Fibroblast of mammary gland (primary cell): Measurements from ENCODE around the gene CMTM8.
"Not testable (repeated sequence)": the region's sequence is repeated elsewhere in the genome, so short reads cannot be mapped to it uniquely, and the experiment has no call there.

Experiments
- DNase-seq: peaks from one replicate; pipeline ENCODE4 v3.0.0-alpha.2; 2010; ENCODE audit warnings: low read depth
- H3K4me3 ChIP-seq: 2 replicates; pipeline ENCODE4 v1.5.1; 2011; ENCODE audit warnings: low read depth, mild to moderate bottlenecking, low read length, moderate library complexity; ENCODE audit not compliant: control insufficient read depth
- TF ChIP-seq, protein P1 (sequence below): conservative IDR thresholded peaks from 2 replicates; pipeline ENCODE4 v1.5.1; 2011; ENCODE audit warnings: low read depth, low read length, inconsistent platforms; ENCODE audit not compliant: control insufficient read depth, insufficient read depth

Gene CMTM8

GRCh38 chr3:32238453-32239306 is at the start of gene CMTM8:
Gene CMTM8, plus strand, starts transcription at chr3:32238680. Its CDS starts 293 bp downstream, at chr3:32238973.
- TF ChIP-seq, protein P1, sequence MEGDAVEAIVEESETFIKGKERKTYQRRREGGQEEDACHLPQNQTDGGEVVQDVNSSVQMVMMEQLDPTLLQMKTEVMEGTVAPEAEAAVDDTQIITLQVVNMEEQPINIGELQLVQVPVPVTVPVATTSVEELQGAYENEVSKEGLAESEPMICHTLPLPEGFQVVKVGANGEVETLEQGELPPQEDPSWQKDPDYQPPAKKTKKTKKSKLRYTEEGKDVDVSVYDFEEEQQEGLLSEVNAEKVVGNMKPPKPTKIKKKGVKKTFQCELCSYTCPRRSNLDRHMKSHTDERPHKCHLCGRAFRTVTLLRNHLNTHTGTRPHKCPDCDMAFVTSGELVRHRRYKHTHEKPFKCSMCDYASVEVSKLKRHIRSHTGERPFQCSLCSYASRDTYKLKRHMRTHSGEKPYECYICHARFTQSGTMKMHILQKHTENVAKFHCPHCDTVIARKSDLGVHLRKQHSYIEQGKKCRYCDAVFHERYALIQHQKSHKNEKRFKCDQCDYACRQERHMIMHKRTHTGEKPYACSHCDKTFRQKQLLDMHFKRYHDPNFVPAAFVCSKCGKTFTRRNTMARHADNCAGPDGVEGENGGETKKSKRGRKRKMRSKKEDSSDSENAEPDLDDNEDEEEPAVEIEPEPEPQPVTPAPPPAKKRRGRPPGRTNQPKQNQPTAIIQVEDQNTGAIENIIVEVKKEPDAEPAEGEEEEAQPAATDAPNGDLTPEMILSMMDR = no peak
- peak; percentile 31 for DNase-seq
- peak within 1 kb of the TSS; percentile 69 for H3K4me3 ChIP-seq

DNA sequence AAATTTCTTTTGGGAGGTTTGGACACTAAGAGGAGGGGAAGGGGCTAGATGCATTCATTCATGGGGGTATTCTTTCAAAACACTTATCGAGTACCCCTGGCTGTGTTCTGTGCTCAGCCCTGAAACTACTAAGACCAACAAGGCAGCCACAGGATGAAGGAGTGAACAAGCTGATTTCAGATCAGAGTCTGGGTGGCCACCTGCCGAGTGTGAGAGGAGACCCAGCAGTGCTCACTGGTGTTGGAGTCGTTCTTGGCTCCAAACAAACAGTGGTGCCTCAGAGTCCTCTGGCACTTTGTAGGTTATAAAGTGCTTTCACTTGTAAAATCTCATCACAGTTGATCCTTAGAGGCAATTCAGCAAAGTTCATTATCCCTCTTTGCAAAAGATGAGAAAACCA is 48.8 kb upstream of the CMTM8 start:
- TF ChIP-seq, protein P1 = no peak
- no peak for DNase-seq

GRCh38 chr3:32190556-32190955 is 47.9 kb upstream of the CMTM8 start:
- not testable (repeated sequence) for DNase-seq, H3K4me3 ChIP-seq

More for the DNA sequence above, 48.8 kb upstream of the CMTM8 start:
- H3K4me3 ChIP-seq = no peak overlapping the region

- TF ChIP-seq, protein P1 = no peak
- DNase-seq = no peak
- H3K4me3 ChIP-seq = no peak overlapping the region
These were observed 45.4 kb upstream of the CMTM8 start for GRCh38 chr3:32193101-32193500.

- no peak overlapping the region for H3K4me3 ChIP-seq
- DNase-seq = no peak
- TF ChIP-seq, protein P1 = no peak
These were observed 43.8 kb upstream of the CMTM8 start for GRCh38 chr3:32194653-32195052.

DNA sequence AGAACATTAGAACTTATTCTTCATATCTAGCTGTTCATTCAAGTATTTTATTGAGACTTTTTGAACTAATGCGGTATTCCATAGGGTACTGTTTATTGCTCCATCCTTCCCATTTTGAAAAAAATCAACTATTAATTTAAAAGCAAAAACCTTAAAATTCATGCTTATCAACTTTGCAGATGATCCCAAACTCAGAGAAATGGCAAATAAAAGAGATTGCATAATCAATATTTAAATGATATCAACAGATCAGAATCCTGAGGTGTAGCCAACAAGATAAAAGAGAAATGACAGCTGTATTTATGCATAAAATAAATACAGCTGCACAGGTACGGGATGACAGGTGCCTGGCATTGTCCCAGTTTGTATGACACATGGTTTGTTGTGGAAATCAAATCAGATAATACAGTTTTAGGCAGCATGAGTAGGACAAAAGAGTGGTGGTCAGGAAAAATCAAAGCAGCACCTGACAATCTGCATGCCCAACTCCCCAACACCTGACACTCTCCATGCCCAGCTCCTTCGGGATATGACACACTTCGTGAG is 42.4 kb upstream of the CMTM8 start:
- no peak for DNase-seq
- TF ChIP-seq, protein P1 = no peak
- H3K4me3 ChIP-seq = no peak overlapping the region

DNA sequence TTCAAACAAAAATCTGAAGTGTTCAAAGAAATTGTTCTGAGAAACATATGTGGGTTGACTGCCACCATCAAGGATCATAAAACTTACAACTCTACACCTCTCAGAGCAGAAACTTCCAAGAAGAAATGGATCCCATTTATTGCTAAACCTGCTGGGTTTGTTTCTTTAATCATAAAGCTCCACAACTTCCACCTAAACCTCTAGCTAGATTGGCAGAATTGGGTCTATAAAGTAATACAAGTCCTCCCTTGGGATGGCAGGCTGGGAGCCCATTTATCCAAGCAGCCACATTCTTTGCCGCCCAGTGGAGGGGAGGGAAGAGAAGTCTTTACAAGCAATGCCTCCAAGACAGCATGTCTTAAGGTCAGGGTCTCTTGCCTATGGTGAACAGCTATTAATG is 40.5 kb upstream of the CMTM8 start:
- TF ChIP-seq, protein P1 = no peak
- no peak for DNase-seq
- H3K4me3 ChIP-seq = no peak overlapping the region
